ENCODE results near the gene TGIF1. TPM values are rescaled to one million over a fixed set of nuclear protein-coding genes. Genes with fewer than 3 reads are reported as not detected.
A peak's percentile ranks its signal among the peaks of the same experiment; 100 is the strongest.

The TGIF1 gene
- total and polyA plus RNA-seq, 4 donors, result 29.3 to 48.2 (median 32.2) TPM

GRCh38 chr18:3499501-3499900 lies 49.5 kb downstream of the TGIF1 start:
- H3K4me3 ChIP-seq (ENCODE audit: low read depth, low read length), result peak overlapping the region; percentile 28
- no peak overlapping the region for H3K27ac ChIP-seq (ENCODE audit: low read depth, low read length)
- no peaks in the 10 kb centered on the region for H3K36me3 ChIP-seq (ENCODE audit: control insufficient read depth, insufficient read depth, low read length)
- 9% methylated on average over 3 of the region's 10 CpGs for WGBS (ENCODE audit: insufficient coverage)
- H3K4me1 ChIP-seq (ENCODE audit: control insufficient read depth, insufficient read depth, low read length), result peaks cover 9% of the 10 kb centered on the region
- no peaks in the 10 kb centered on the region for H3K9me3 ChIP-seq (ENCODE audit: control insufficient read depth, insufficient read depth, low read length)
- DNase-seq (ENCODE audit: low read depth in 4 of 6, low spot score in 6 of 6), result peak in 2 of 6 donors; percentile 33 to 48
- H3K27me3 ChIP-seq (ENCODE audit: control insufficient read depth, insufficient read depth, low read length), result no peaks in the 10 kb centered on the region

GRCh38 chr18:3500016-3500415 lies 50.0 kb downstream of the TGIF1 start:
- Histone ChIP-seq H3K36me3 (ENCODE audit: control insufficient read depth, insufficient read depth, low read length) (no peaks in the 10 kb centered on the region), H3K27me3 (ENCODE audit: control insufficient read depth, insufficient read depth, low read length) (no peaks in the 10 kb centered on the region), H3K4me1 (ENCODE audit: control insufficient read depth, insufficient read depth, low read length) (peaks cover 9% of the 10 kb centered on the region), H3K4me3 (ENCODE audit: low read depth, low read length) (no peak overlapping the region), H3K9me3 (ENCODE audit: control insufficient read depth, insufficient read depth, low read length) (no peaks in the 10 kb centered on the region), H3K27ac (ENCODE audit: low read depth, low read length) (no peak overlapping the region)
- WGBS (ENCODE audit: insufficient coverage), result 20% methylated on average over 2 of the region's 5 CpGs
- DNase-seq (ENCODE audit: low read depth in 4 of 6, low spot score in 6 of 6), result no peak

GRCh38 chr18:3502650-3503049 lies 52.7 kb downstream of the TGIF1 start:
- H3K9me3 ChIP-seq (ENCODE audit: control insufficient read depth, insufficient read depth, low read length), result no peaks in the 10 kb centered on the region
- H3K27ac ChIP-seq (ENCODE audit: low read depth, low read length), result no peak overlapping the region
- DNase-seq (ENCODE audit: low read depth in 4 of 6, low spot score in 6 of 6), result no peak
- WGBS (ENCODE audit: insufficient coverage), result no CpG with 5 or more reads among the region's 4 CpGs
- H3K36me3 ChIP-seq (ENCODE audit: control insufficient read depth, insufficient read depth, low read length), result no peaks in the 10 kb centered on the region
- H3K4me3 ChIP-seq (ENCODE audit: low read depth, low read length), result no peak overlapping the region
- no peaks in the 10 kb centered on the region for H3K27me3 ChIP-seq (ENCODE audit: control insufficient read depth, insufficient read depth, low read length)
- H3K4me1 ChIP-seq (ENCODE audit: control insufficient read depth, insufficient read depth, low read length), result peaks cover 9% of the 10 kb centered on the region

GRCh38 chr18:3504637-3505036 lies 54.7 kb downstream of the TGIF1 start:
- WGBS (ENCODE audit: insufficient coverage), result no CpG with 5 or more reads among the region's 5 CpGs
- Histone ChIP-seq H3K27me3 (ENCODE audit: control insufficient read depth, insufficient read depth, low read length) (no peaks in the 10 kb centered on the region), H3K4me3 (ENCODE audit: low read depth, low read length) (no peak overlapping the region), H3K4me1 (ENCODE audit: control insufficient read depth, insufficient read depth, low read length) (peaks cover 8% of the 10 kb centered on the region), H3K9me3 (ENCODE audit: control insufficient read depth, insufficient read depth, low read length) (no peaks in the 10 kb centered on the region), H3K27ac (ENCODE audit: low read depth, low read length) (no peak overlapping the region), H3K36me3 (ENCODE audit: control insufficient read depth, insufficient read depth, low read length) (no peaks in the 10 kb centered on the region)
- no peak for DNase-seq (ENCODE audit: low read depth in 4 of 6, low spot score in 6 of 6)

- DNase-seq (ENCODE audit: low read depth in 4 of 6, low spot score in 6 of 6), result no peak
- H3K4me1 ChIP-seq (ENCODE audit: control insufficient read depth, insufficient read depth, low read length), result peaks cover 8% of the 10 kb centered on the region
- H3K36me3 ChIP-seq (ENCODE audit: control insufficient read depth, insufficient read depth, low read length), result no peaks in the 10 kb centered on the region
- H3K27ac ChIP-seq (ENCODE audit: low read depth, low read length), result no peak overlapping the region
- no peaks in the 10 kb centered on the region for H3K27me3 ChIP-seq (ENCODE audit: control insufficient read depth, insufficient read depth, low read length)
- no peak overlapping the region for H3K4me3 ChIP-seq (ENCODE audit: low read depth, low read length)
- H3K9me3 ChIP-seq (ENCODE audit: control insufficient read depth, insufficient read depth, low read length), result no peaks in the 10 kb centered on the region
- 51% methylated on average over 9 of the region's 17 CpGs for WGBS (ENCODE audit: insufficient coverage)
These were observed 58.9 kb downstream of the TGIF1 start for GRCh38 chr18:3508576-3509549.

Other genes starting within 250 kb of the TGIF1 start
- gene MYOM1, start 230.2 kb upstream of the TGIF1 start, total RNA-seq, result 1 to 10 TPM; 9.2 to 9.6 TPM
- gene MYOM1, start 230.2 kb upstream of the TGIF1 start, polyA plus RNA-seq (ENCODE audit: insufficient read length in 2 of 2), result 10 to 100 TPM in 1 of 2 donors, 1 to 10 TPM in 1; 9.7 to 15.4 TPM
- 100 to 1,000 TPM; 199 to 399 TPM for gene MYL12A, start 202.4 kb upstream of the TGIF1 start, total RNA-seq
- 100 to 1,000 TPM in 1 of 2 donors, 10 to 100 TPM in 1; 93.7 to 117 TPM for gene MYL12A, start 202.4 kb upstream of the TGIF1 start, polyA plus RNA-seq (ENCODE audit: insufficient read length in 2 of 2)
- gene MYL12B, start 188.0 kb upstream of the TGIF1 start, total RNA-seq, result 100 to 1,000 TPM; 196 to 482 TPM
- 100 to 1,000 TPM; 244 to 249 TPM for gene MYL12B, start 188.0 kb upstream of the TGIF1 start, polyA plus RNA-seq (ENCODE audit: insufficient read length in 2 of 2)